GM13977 (cell line): Measurements from ENCODE around the gene RGS19.

Source experiments
- DNase-seq: peaks from one replicate; pipeline ENCODE4 v3.0.0; 2012; ENCODE audit warnings: low spot score
- CTCF ChIP-seq: IDR thresholded peaks from 2 replicates; pipeline ENCODE4 v1.5.1; 2012; ENCODE audit warnings: mild to moderate bottlenecking, control low read depth; ENCODE audit not compliant: insufficient read depth; ENCODE audit errors: extremely low read depth, missing control alignments
- in situ Hi-C: fragments of 300-500 bp; cut with MboI; formaldehyde crosslinking; loops from one replicate; pipeline ENCODE4 v1.12.0; 2022; ENCODE audit warnings: low sequenced_read_pairs, low pct_unique_long_range_greater_than_20kb, mixed read lengths, inconsistent platforms; ENCODE audit not compliant: unreplicated experiment

Gene RGS19

GRCh38 chr20:64111841-64112641 lies 32.7 kb upstream of the RGS19 start:
- TF ChIP-seq CTCF = no peak
- in situ Hi-C loops = no loop called here
- no peak for DNase-seq

- no peak for TF ChIP-seq CTCF
- no peak for DNase-seq
- in situ Hi-C loops = no loop called here
Measured at GRCh38 chr20:64110411-64111068, 31.2 kb upstream of the RGS19 start.

DNA sequence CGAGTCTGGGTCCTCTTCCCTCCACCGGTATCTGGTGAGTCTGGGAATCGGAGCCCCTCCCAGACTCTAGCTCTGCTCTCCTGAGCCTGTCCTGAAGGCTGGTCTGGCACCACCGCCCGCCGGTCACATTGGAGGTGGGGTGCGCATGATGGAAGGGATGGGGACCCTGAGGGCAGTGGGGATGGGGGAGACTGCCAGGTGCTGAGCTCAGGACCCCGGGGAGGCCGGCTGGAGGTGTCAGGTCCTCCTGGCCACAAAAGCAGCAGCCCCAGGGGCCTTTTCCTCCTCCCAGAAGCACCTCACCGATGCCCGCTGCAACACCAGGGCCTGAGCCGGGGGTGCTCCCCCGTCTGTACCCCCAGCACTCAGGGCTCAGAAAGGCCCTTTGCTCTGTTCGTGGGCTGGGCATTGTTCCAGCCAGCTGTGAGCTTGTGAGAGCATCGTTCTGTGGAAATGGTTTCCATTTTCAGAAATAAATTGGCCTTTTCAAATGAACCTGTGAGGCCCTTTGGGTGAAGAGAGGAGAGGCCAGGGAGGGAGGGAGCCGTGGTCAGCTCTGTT lies 30.6 kb upstream of the RGS19 start:
- no peak for TF ChIP-seq CTCF
- no peak for DNase-seq
- in situ Hi-C loops = no loop called here

GRCh38 chr20:64108731-64109681 lies 29.7 kb upstream of the RGS19 start:
- DNase-seq = no peak
- no peak for TF ChIP-seq CTCF
- in situ Hi-C loops = no loop called here

DNA sequence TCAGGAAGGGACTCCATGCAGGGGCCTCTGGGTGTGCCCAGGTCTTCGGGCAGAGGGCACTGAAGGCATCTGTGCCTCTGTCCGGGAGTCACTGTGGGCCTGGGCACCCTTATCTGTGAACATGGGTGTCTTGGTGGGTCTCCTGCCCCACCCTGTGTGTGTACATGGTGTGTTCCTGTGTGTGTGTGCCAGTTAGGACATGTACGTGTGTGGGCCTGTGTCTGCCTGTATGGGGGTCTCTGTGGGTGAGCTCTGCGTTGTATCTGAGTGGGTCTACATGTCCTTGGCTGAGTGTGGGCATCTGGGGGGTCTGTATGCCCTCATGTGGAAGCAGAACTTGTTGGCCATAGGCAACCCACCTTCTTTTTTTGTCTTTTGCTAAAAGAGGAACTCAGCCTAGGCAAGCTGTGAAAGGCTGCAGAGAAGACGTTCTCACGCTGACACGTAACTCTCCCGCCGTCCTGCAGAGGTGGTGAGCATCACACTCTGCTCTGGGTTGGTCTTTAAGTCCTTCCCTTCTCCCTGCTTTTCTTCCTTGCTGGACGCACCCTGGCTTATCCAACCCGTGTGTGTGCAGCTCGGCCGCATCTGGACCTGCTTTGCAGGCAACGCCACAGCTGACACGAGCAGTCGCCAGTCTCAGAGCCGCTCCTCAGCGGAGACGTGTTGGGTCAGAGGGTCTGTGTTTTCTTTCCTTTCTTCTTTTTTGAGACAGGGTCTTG lies 28.6 kb upstream of the RGS19 start:
- no peak for DNase-seq
- TF ChIP-seq CTCF = no peak
- in situ Hi-C loops = no loop called here
